A549 (cell line): ENCODE results near the gene CDKN1B. TPM values are rescaled to one million over a fixed set of nuclear protein-coding genes. Genes with fewer than 3 reads are reported as not detected.
"Not testable (repeated sequence)": the region's sequence is repeated elsewhere in the genome, so short reads cannot be mapped to it uniquely, and the experiment has no call there.

ENCODE experiments used
- ATAC-seq, 2 experiments: fragments of 200-7000 bp in 1 of 2; fragments of >200 bp in 1 of 2; cut with Nextera tagmentation in 1 of 2; cut with Tn5 transposase in 1 of 2; 3 replicates each; pipeline versions ENCODE4 v1.8.0 to v1.9.1; 2018 to 2020; ENCODE audit warnings: mild to moderate bottlenecking in 1 of 2, moderate library complexity in 1 of 2
- CTCF ChIA-PET: fragments of 300-600 bp; sonication (Branson Sonifier 250); formaldehyde crosslinking; extraction: SDS; loops from one replicate; lab custom pipeline; 2021; ENCODE audit warnings: antibody characterized with exemption, inconsistent platforms; lab: Yijun Ruan, JAX
- POLR2A ChIA-PET: fragments of 350-600 bp; formaldehyde crosslinking; extraction: SDS; loops from one replicate; lab custom pipeline; 2021; ENCODE audit warnings: antibody characterized with exemption, inconsistent platforms; lab: Yijun Ruan, JAX
- DNase-seq, 2 experiments: peaks; one replicate each; pipeline versions ENCODE4 v3.0.0 to v3.0.0-alpha.2; 2011 to 2016; ENCODE audit warnings: low read depth in 1 of 2, low spot score in 1 of 2
- FAIRE-seq: peaks from 2 replicates; lab custom pipeline; 2011; peaks lifted over from hg19 to GRCh38; lab: Jason Lieb, UNC
- H3K27ac ChIP-seq, 2 experiments: fragments of >200 bp; sonication (Bioruptor Twin); formaldehyde crosslinking; 3 replicates each; pipeline ENCODE4 v1.5.1; 2016 to 2017
- H3K4me1 ChIP-seq: fragments of >200 bp; sonication (Bioruptor Twin); formaldehyde crosslinking; 3 replicates; pipeline ENCODE4 v1.6.1; 2016
- H3K4me2 ChIP-seq: fragments of >200 bp; sonication (Bioruptor Twin); formaldehyde crosslinking; 3 replicates; pipeline ENCODE4 v1.6.1; 2016
- H3K4me3 ChIP-seq: fragments of >200 bp; sonication (Bioruptor Twin); formaldehyde crosslinking; 3 replicates; pipeline ENCODE4 v1.5.1; 2016
- H3K9me3 ChIP-seq: fragments of >200 bp; sonication (Bioruptor Twin); formaldehyde crosslinking; 3 replicates; pipeline ENCODE4 v1.6.1; 2016
- BCL3 ChIP-seq: fragments of >200 bp; sonication (Bioruptor Twin); formaldehyde crosslinking; IDR thresholded peaks from 3 replicates; pipeline ENCODE4 v1.6.1; 2016
- CTCF ChIP-seq: fragments of >200 bp; sonication (Bioruptor Twin); formaldehyde crosslinking; IDR thresholded peaks from 3 replicates; pipeline ENCODE4 v1.5.1; 2016
- EHMT2 ChIP-seq: fragments of 200-600 bp; sonication (generic); IDR thresholded peaks from 2 replicates; pipeline ENCODE4 v1.6.1; 2016; ENCODE audit warnings: antibody characterized with exemption, low read depth, mild to moderate bottlenecking, moderate library complexity
- MAFK ChIP-seq: fragments of 450-650 bp; IDR thresholded peaks from 2 replicates; pipeline ENCODE4 v1.6.1; 2014; ENCODE audit not compliant: partially characterized antibody
- PHF8 ChIP-seq: fragments of 200-600 bp; sonication (generic); IDR thresholded peaks from 2 replicates; pipeline ENCODE4 v1.6.1; 2016; ENCODE audit warnings: low read depth, mild to moderate bottlenecking, antibody characterized with exemption, moderate library complexity, borderline replicate concordance
- RAD21 ChIP-seq, 2 experiments: fragments of >200 bp in 1 of 2; sonication (Bioruptor Twin) in 1 of 2; formaldehyde crosslinking in 1 of 2; IDR thresholded peaks in 1 of 2; conservative IDR thresholded peaks in 1 of 2; 2 replicates in 1 of 2; 3 replicates in 1 of 2; pipeline ENCODE4 v1.6.1; 2012 to 2018; ENCODE audit warnings: inconsistent platforms in 1 of 2
- REST ChIP-seq: fragments of 200-600 bp; sonication (generic); IDR thresholded peaks from 2 replicates; pipeline ENCODE4 v1.6.1; 2016; ENCODE audit warnings: antibody characterized with exemption, mild to moderate bottlenecking, moderate library complexity
- RNF2 ChIP-seq: fragments of 200-600 bp; sonication (generic); IDR thresholded peaks from 2 replicates; pipeline ENCODE4 v1.6.1; 2016; ENCODE audit warnings: low read depth, mild to moderate bottlenecking, antibody characterized with exemption, moderate library complexity, borderline replicate concordance
- SMC3 ChIP-seq: fragments of >200 bp; sonication (Bioruptor Twin); formaldehyde crosslinking; IDR thresholded peaks from 3 replicates; pipeline ENCODE4 v1.6.1; 2018; ENCODE audit warnings: inconsistent platforms
- TP53 ChIP-seq: fragments of 250-450 bp; sonication (Bioruptor Pico); IDR thresholded peaks from 2 replicates; pipeline ENCODE4 v1.5.0; 2021; ENCODE audit warnings: mild to moderate bottlenecking, moderate library complexity
- WGBS: methylation state at CpG from one replicate; pipeline ENCODE4 v1.1.6; 2017; ENCODE audit errors: missing lambda C conversion rate; 5-methylcytosine and 5-hydroxymethylcytosine counted together
- polyA plus RNA-seq, 4 experiments: library from polyadenylated mRNA; depleted of rRNA in 3 of 4; stranded (reverse); fragments of >200 nt; fragmentation: RNase III in 1 of 4; extraction: RNeasy Plus Mini Kit Qiagen cat#74134 plus additional on column Dnase treatment in 1 of 4; gene quantifications; 2 replicates in 3 of 4; 3 replicates in 1 of 4; pipeline ENCODE4 v1.2.3, GENCODE V29; 2011 to 2017

Gene CDKN1B
- polyA plus RNA-seq, 2 of the 4 experiments (the other 2 are of a cell fraction) = 20.3 to 26.8 TPM

- Histone ChIP-seq H3K27ac (peak overlapping the region in 1 of 2 experiments; percentile 31; a peak in 1 of 6 replicates), H3K4me1 (peaks cover 4% of the 10 kb centered on the region; the same call in 1 of the 3 replicates), H3K4me2 (0 out of 3 replicates have a peak overlapping the region, but pooled peaks have one; percentile 16), H3K9me3 (no peaks in the 10 kb centered on the region), H3K4me3 (no peak overlapping the region)
- POLR2A ChIA-PET = interaction anchor here (0.5 to 1.6 kb wide), 5 partner anchors 11 to 380 kb away, joined by 3 to 13 read pairs (median 3); partner anchors contain the start of gene BORCS5
- FAIRE-seq (peak; percentile 46), ATAC-seq (peak; percentile 87 to 93), DNase-seq (peak; percentile 50)
- WGBS = 54% methylated on average over 9 of the region's 9 CpGs
- TF ChIP-seq RAD21 (conservative IDR thresholded peaks at IDR 0.05 in 1 of 2, IDR thresholded peaks at IDR 0.05 in 1 of 2) (peak; percentile 49 to 65), PHF8 (no peak), SMC3 (peak; percentile 47; the same call in 2 of the 3 replicates), REST (no peak), MAFK (peak; percentile 89), CTCF (peak; percentile 63)
- CTCF ChIA-PET = interaction anchor here (0.5 to 3.0 kb wide), 44 partner anchors 10 to 987 kb away, joined by 3 to 32 read pairs (median 4); partner anchors contain the start of genes CDKN1B and MANSC1
Measured at GRCh38 chr12:12736759-12737676, 19.9 kb downstream of the CDKN1B start.

GRCh38 chr12:12738152-12738551 is 21.0 kb downstream of the CDKN1B start:
- H3K4me2 ChIP-seq, DNase-seq, H3K9me3 ChIP-seq, POLR2A ChIA-PET, H3K27ac ChIP-seq, H3K4me3 ChIP-seq, H3K4me1 ChIP-seq, ATAC-seq, FAIRE-seq: not testable (repeated sequence)
- 32% methylated on average over 2 of the region's 2 CpGs for WGBS
- CTCF ChIA-PET = interaction anchor here (0.9 to 3.0 kb wide), 14 partner anchors 9 to 362 kb away, joined by 3 to 32 read pairs (median 7); no protein-coding TSS in a partner anchor

- WGBS = 59% methylated on average over 3 of the region's 3 CpGs
- Histone ChIP-seq H3K9me3 (no peaks in the 10 kb centered on the region), H3K4me1 (peaks cover 11% of the 10 kb centered on the region; the same call in 2 of the 3 replicates), H3K4me2 (0 out of 3 replicates have a peak overlapping the region, but pooled peaks have one; percentile 12), H3K27ac (no peak overlapping the region), H3K4me3 (no peak overlapping the region)
- no peak for DNase-seq
- no peak for FAIRE-seq
- ChIA-PET POLR2A (no interaction called here), CTCF (interaction anchor here (0.6 to 1.0 kb wide), 2 partner anchors 16 to 28 kb away, joined by 3 to 4 read pairs; no protein-coding TSS in a partner anchor)
- no peak for ATAC-seq
- TF ChIP-seq TP53 (CRISPR knock-in tag) = no peak
- no peak for TF ChIP-seq RNF2
- TF ChIP-seq EHMT2 = no peak
- no peak for TF ChIP-seq BCL3
Measured at GRCh38 chr12:12741660-12742059, 24.5 kb downstream of the CDKN1B start.
